HEK293T (cell line): ENCODE data around the gene PLCL2.

ENCODE experiments used
- ARNT ChIP-seq: fragments of 450-650 bp; IDR thresholded peaks from 2 replicates; pipeline ENCODE4 v1.6.1; 2017; ENCODE audit warnings: mild to moderate bottlenecking
- ELF4 ChIP-seq: fragments of 450-650 bp; IDR thresholded peaks from 2 replicates; pipeline ENCODE4 v1.6.1; 2017; ENCODE audit warnings: antibody characterized with exemption
- NFRKB ChIP-seq: fragments of 450-650 bp; IDR thresholded peaks from 2 replicates; pipeline ENCODE4 v1.6.1; 2016; ENCODE audit warnings: mild to moderate bottlenecking, moderate library complexity
- PKNOX1 ChIP-seq: fragments of 450-650 bp; IDR thresholded peaks from 2 replicates; pipeline ENCODE4 v1.6.1; 2016
- SP1 ChIP-seq: fragments of 450-650 bp; IDR thresholded peaks from 2 replicates; pipeline ENCODE4 v1.6.1; 2017

DNA sequence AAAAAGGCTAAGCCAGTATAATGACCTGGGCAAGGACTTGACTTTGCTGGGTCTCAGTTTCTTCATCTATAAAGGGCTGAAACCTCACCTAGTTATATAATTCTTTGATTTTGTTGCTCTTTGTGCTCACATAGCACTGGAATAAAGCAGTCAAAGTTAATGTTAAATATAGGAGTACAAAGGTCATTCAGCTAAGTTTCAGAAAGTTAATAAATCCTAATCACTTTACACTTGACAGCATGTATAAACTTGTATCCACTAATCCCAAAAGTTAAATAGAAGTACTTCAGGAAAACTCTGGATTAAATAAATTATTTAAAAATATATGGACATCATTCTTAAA, 33.9 kb downstream of the PLCL2 start:
- TF ChIP-seq NFRKB (no peak), ARNT (no peak), PKNOX1 (no peak), ELF4 (no peak), SP1 (no peak)
